ENCODE measurements around the gene PDCD1LG2.

- TF ChIP-seq CTCF (IDR thresholded peaks at IDR 0.05) (no peak), SMC3 (IDR thresholded peaks at IDR 0.05; ENCODE audit: low read depth, low read length) (no peak), CHD2 (IDR thresholded peaks at IDR 0.05; ENCODE audit: low read length, partially characterized antibody) (no peak), RAD21 (IDR thresholded peaks at IDR 0.05; ENCODE audit: low read length) (no peak), MXI1 (IDR thresholded peaks at IDR 0.05; ENCODE audit: low read depth, low read length) (no peak), MAX (IDR thresholded peaks at IDR 0.05; ENCODE audit: low read depth) (no peak), TCF12 (IDR thresholded peaks at IDR 0.05) (no peak), PBX3 (IDR thresholded peaks at IDR 0.05) (no peak), RXRA (IDR thresholded peaks at IDR 0.05; ENCODE audit: borderline replicate concordance, low read depth) (no peak)
Observed at GRCh38 chr9:5574097-5574496, 63.8 kb downstream of the PDCD1LG2 start.

Measured in SK-N-SH (cell line).